Progenitor cell of endocrine pancreas (in vitro differentiated cells): ENCODE measurements around the gene SLC25A43. TPM values are rescaled to one million over a fixed set of nuclear protein-coding genes. Genes with fewer than 3 reads are reported as not detected.

ENCODE experiments used
- DNase-seq: peaks from one replicate; pipeline ENCODE4 v3.0.0; 2021; ENCODE audit warnings: low spot score; ENCODE audit not compliant: unreplicated experiment
- H3K27ac Mint-ChIP-seq: 2 replicates; pipeline ENCODE4 v1.8.0; 2021; ENCODE audit warnings: mild to moderate bottlenecking, moderate library complexity, mixed read lengths
- H3K27me3 Mint-ChIP-seq: 2 replicates; pipeline ENCODE4 v1.8.0; 2021; ENCODE audit warnings: mixed read lengths
- H3K36me3 Mint-ChIP-seq: 2 replicates; pipeline ENCODE4 v1.8.0; 2022; ENCODE audit warnings: mixed read lengths; ENCODE audit not compliant: insufficient read depth
- H3K4me1 Mint-ChIP-seq: 2 replicates; pipeline ENCODE4 v1.8.0; 2021; ENCODE audit warnings: low read depth, mixed read lengths
- H3K4me3 Mint-ChIP-seq: 2 replicates; pipeline ENCODE4 v1.8.0; 2021; ENCODE audit warnings: low read depth, mild to moderate bottlenecking, moderate library complexity, mixed read lengths
- H3K9me3 Mint-ChIP-seq: 2 replicates; pipeline ENCODE4 v1.8.0; 2021; ENCODE audit warnings: low read depth, mixed read lengths
- CTCF ChIP-seq: fragments of 200-600 bp; sonication (generic); IDR thresholded peaks from one replicate; pipeline ENCODE4 v1.5.0; 2021; ENCODE audit warnings: antibody characterized with exemption, mild to moderate bottlenecking; ENCODE audit not compliant: unreplicated experiment
- total RNA-seq: library from RNA; stranded (reverse); gene quantifications from 2 replicates; pipeline ENCODE4 v1.2.1, GENCODE V29; 2021

SLC25A43 gene
- total RNA-seq, 1 donor from 2014 or later = 4.1 TPM

GRCh38 chrX:119389214-119389613 is 9.9 kb upstream of the SLC25A43 start:
- Mint-ChIP-seq H3K4me3 (no peak overlapping the region), H3K36me3 (peaks cover 4% of the 10 kb centered on the region), H3K27ac (no peak overlapping the region), H3K27me3 (no peaks in the 10 kb centered on the region), H3K9me3 (peaks cover 28% of the 10 kb centered on the region), H3K4me1 (peaks cover 13% of the 10 kb centered on the region)
- TF ChIP-seq CTCF = no peak
- no peak for DNase-seq

DNA sequence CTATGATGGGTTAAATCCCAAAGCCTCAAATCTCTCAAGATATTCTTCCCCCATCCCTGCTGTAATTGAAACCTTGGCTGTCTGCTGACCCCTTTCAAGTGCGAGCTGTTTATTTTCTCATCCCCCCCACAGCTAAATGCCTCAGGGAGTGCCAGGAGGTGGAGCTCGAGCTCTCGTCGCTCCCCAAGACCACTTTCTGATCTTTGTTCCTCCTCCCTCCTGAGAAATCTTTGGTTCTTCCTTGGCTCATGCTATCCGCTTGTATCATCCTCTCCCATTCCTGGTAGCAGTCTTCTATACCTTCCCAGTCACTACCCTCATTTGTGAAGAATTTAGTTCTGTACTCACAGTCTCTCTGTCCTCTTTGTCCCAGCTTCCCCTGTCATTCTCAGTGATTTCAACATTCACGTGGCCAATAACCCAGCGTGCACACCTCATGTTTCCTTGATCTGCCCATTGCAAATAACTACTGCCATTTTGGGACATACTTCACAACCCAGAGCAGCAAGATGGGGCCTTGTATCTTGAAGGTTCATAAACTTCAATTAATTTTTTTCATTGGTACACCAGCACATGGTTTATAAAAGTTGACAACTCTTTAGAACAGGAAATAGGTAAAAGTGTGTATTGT is 9.2 kb upstream of the SLC25A43 start:
- H3K27ac Mint-ChIP-seq = no peak overlapping the region
- no peak overlapping the region for H3K4me3 Mint-ChIP-seq
- H3K4me1 Mint-ChIP-seq = peaks cover 13% of the 10 kb centered on the region
- H3K36me3 Mint-ChIP-seq = peaks cover 4% of the 10 kb centered on the region
- no peaks in the 10 kb centered on the region for H3K27me3 Mint-ChIP-seq
- H3K9me3 Mint-ChIP-seq = peaks cover 28% of the 10 kb centered on the region
- no peak for DNase-seq
- TF ChIP-seq CTCF = no peak

GRCh38 chrX:119391279-119391678 is 7.9 kb upstream of the SLC25A43 start:
- peak; percentile 9 for TF ChIP-seq CTCF
- no peak overlapping the region for H3K27ac Mint-ChIP-seq
- H3K4me1 Mint-ChIP-seq = peaks cover 13% of the 10 kb centered on the region
- DNase-seq = no peak
- H3K36me3 Mint-ChIP-seq = peaks cover 4% of the 10 kb centered on the region
- no peaks in the 10 kb centered on the region for H3K27me3 Mint-ChIP-seq
- peaks cover 20% of the 10 kb centered on the region for H3K9me3 Mint-ChIP-seq
- no peak overlapping the region for H3K4me3 Mint-ChIP-seq

- no peak for DNase-seq
- Mint-ChIP-seq H3K4me3 (no peak overlapping the region), H3K27ac (no peak overlapping the region), H3K4me1 (peaks cover 13% of the 10 kb centered on the region), H3K9me3 (peaks cover 14% of the 10 kb centered on the region), H3K36me3 (peaks cover 4% of the 10 kb centered on the region), H3K27me3 (no peaks in the 10 kb centered on the region)
- no peak for TF ChIP-seq CTCF
Observed at GRCh38 chrX:119393144-119393543, 6.0 kb upstream of the SLC25A43 start.

DNA sequence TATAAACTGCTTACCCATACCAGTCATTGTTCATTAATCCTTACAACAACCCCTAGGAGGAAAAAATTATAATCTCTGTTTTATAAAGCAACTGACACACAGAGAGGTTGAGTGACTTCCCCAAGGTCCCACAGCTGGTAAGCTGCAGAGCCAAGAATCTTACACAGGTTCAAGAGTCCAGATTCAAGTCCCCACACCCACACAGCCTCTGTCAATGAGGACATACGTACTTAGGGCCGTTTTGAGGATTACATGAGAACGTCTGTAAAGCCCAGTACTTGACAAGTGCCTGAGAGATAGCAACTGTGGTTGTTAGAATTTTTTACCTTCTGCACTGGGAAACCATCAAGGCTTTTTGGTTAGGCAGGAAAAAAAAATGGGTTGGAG is 556 bp upstream of the SLC25A43 start:
- peaks cover 3% of the 10 kb centered on the region for H3K27me3 Mint-ChIP-seq
- H3K36me3 Mint-ChIP-seq = peaks cover 2% of the 10 kb centered on the region
- no peaks in the 10 kb centered on the region for H3K4me1 Mint-ChIP-seq
- peaks cover 3% of the 10 kb centered on the region for H3K9me3 Mint-ChIP-seq
- H3K4me3 Mint-ChIP-seq = peak overlapping the region; percentile 66
- no peak overlapping the region for H3K27ac Mint-ChIP-seq
- DNase-seq = no peak
- no peak for TF ChIP-seq CTCF
